ENCODE data around the gene KLRC1. TPM values are rescaled to one million over a fixed set of nuclear protein-coding genes. Genes with fewer than 3 reads are reported as not detected.
"Not testable (repeated sequence)": the region's sequence is repeated elsewhere in the genome, so short reads cannot be mapped to it uniquely, and the experiment has no call there.

Gene KLRC1
- total RNA-seq, 1 donor from 2014 or later, result not detected

DNA sequence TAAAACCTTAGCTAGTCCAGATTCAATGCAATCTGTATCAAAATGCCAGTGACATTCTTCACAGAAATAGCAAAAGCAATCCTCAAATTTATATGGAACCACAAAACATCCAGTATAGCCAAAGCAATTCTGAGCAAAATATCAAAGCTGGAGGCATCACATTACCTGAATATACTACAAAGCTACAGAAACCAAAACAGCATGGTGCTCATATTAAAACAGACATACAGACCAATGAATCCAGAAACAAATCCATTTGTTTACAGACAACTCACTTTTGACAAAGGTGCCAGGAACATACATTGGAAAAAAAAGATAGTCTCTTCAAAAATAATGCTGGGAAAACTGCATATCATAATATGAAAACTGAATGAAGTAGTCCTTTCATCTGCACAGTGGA is 48.4 kb downstream of the KLRC1 start:
- H3K9me3 Mint-ChIP-seq (ENCODE audit: unreplicated experiment), result no peaks in the 10 kb centered on the region
- no peak for DNase-seq (ENCODE audit: low spot score)
- no peaks in the 10 kb centered on the region for H3K36me3 Mint-ChIP-seq (ENCODE audit: low read depth, unreplicated experiment)
- H3K4me1 Mint-ChIP-seq (ENCODE audit: unreplicated experiment), result peaks cover 6% of the 10 kb centered on the region
- H3K4me3 Mint-ChIP-seq (ENCODE audit: unreplicated experiment), result no peak overlapping the region
- no peak overlapping the region for H3K27ac Mint-ChIP-seq (ENCODE audit: unreplicated experiment)
- H3K27me3 Mint-ChIP-seq (ENCODE audit: unreplicated experiment), result no peaks in the 10 kb centered on the region
- TF ChIP-seq, protein P1, sequence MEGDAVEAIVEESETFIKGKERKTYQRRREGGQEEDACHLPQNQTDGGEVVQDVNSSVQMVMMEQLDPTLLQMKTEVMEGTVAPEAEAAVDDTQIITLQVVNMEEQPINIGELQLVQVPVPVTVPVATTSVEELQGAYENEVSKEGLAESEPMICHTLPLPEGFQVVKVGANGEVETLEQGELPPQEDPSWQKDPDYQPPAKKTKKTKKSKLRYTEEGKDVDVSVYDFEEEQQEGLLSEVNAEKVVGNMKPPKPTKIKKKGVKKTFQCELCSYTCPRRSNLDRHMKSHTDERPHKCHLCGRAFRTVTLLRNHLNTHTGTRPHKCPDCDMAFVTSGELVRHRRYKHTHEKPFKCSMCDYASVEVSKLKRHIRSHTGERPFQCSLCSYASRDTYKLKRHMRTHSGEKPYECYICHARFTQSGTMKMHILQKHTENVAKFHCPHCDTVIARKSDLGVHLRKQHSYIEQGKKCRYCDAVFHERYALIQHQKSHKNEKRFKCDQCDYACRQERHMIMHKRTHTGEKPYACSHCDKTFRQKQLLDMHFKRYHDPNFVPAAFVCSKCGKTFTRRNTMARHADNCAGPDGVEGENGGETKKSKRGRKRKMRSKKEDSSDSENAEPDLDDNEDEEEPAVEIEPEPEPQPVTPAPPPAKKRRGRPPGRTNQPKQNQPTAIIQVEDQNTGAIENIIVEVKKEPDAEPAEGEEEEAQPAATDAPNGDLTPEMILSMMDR (IDR thresholded peaks at IDR 0.05; ENCODE audit: unreplicated experiment), result no peak

DNA sequence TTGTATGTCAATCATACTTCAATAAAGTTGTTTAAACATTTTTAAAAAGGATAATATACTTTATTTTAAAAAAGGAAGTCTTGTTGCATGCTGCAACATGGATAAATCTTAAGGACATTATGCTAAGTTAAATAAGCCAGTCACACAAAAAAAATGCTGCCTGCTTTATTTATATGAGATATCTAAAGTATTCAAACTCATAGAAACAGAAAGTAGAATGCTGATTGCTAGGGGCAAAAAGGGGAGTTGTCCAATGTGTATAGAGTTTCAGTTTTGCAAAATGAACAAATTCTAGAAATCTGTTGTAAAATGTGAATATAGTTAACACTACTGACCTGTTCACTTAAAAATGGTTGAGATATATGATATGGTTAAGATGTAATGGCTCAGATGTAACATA is 52.3 kb downstream of the KLRC1 start:
- DNase-seq (ENCODE audit: low spot score), result no peak
- no peaks in the 10 kb centered on the region for H3K4me1 Mint-ChIP-seq (ENCODE audit: unreplicated experiment)
- TF ChIP-seq, protein P1 (IDR thresholded peaks at IDR 0.05; ENCODE audit: unreplicated experiment), result no peak
- H3K36me3 Mint-ChIP-seq (ENCODE audit: low read depth, unreplicated experiment), result no peaks in the 10 kb centered on the region
- no peaks in the 10 kb centered on the region for H3K27me3 Mint-ChIP-seq (ENCODE audit: unreplicated experiment)
- H3K27ac Mint-ChIP-seq (ENCODE audit: unreplicated experiment), result no peak overlapping the region
- no peaks in the 10 kb centered on the region for H3K9me3 Mint-ChIP-seq (ENCODE audit: unreplicated experiment)
- no peak overlapping the region for H3K4me3 Mint-ChIP-seq (ENCODE audit: unreplicated experiment)

DNA sequence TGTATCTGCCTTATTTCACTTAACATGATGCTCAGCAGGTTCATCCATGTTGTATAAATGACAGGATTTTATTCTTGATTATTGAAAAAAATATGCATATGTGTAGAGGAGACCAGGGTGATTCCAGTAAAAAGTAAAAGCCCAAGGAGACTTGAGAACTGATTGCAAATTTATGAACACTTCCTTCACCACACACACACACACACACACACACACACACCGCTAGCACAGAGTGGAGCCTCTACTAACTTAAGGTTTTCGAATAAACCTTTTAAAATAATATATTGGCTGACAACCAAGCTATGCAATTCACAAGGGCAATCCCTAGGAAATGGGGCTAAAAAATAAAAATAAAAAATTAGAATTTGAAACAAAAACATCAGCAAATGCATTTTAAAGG is 55.0 kb downstream of the KLRC1 start:
- no peaks in the 10 kb centered on the region for H3K36me3 Mint-ChIP-seq (ENCODE audit: low read depth, unreplicated experiment)
- H3K9me3 Mint-ChIP-seq (ENCODE audit: unreplicated experiment), result no peaks in the 10 kb centered on the region
- H3K27ac Mint-ChIP-seq (ENCODE audit: unreplicated experiment), result no peak overlapping the region
- H3K4me1 Mint-ChIP-seq (ENCODE audit: unreplicated experiment), result no peaks in the 10 kb centered on the region
- DNase-seq (ENCODE audit: low spot score), result no peak
- TF ChIP-seq, protein P1 (IDR thresholded peaks at IDR 0.05; ENCODE audit: unreplicated experiment), result no peak
- H3K27me3 Mint-ChIP-seq (ENCODE audit: unreplicated experiment), result no peaks in the 10 kb centered on the region
- no peak overlapping the region for H3K4me3 Mint-ChIP-seq (ENCODE audit: unreplicated experiment)

DNA sequence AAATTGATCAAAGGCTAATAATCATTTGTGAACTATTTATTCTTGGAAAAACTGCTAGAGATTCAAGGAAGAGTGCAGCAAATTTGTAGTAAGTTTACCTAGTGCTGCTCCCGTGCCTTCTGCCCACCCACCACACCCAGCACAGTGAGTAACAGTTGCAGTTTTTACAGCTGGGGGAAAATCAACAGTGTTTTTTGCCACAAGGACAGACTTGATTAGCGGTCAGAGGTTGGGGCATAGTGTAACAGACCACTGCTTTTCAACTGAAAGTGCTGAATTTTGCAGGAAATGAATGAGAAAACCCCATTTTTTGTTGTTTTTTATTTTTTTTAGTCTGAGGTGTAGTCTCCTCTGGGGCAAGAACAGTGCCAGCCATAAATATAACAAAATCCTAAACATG is 55.9 kb downstream of the KLRC1 start:
- Mint-ChIP-seq H3K27ac (ENCODE audit: unreplicated experiment) (no peak overlapping the region), H3K4me3 (ENCODE audit: unreplicated experiment) (no peak overlapping the region), H3K27me3 (ENCODE audit: unreplicated experiment) (no peaks in the 10 kb centered on the region), H3K9me3 (ENCODE audit: unreplicated experiment) (no peaks in the 10 kb centered on the region), H3K36me3 (ENCODE audit: low read depth, unreplicated experiment) (no peaks in the 10 kb centered on the region), H3K4me1 (ENCODE audit: unreplicated experiment) (no peaks in the 10 kb centered on the region)
- TF ChIP-seq, protein P1 (IDR thresholded peaks at IDR 0.05; ENCODE audit: unreplicated experiment), result no peak
- no peak for DNase-seq (ENCODE audit: low spot score)

DNA sequence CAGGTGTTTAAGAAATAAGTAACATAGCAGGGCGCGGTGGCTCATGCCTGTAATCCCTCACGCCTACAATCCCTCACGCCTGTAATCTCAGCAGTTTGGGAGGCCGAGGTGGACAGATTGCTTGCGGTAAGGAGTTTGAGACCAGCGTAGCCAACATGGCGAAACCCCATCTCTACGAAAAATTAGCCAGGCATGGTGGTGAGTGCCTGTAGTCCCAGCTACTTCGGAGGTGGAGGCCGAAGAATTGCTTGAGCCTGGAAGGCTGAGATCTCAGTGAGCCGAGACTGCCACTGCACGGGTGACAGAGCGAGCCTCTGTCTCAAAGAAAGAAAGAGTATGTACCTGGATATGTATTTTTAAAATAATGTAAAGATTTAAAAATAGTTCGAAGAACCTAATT is 57.0 kb downstream of the KLRC1 start:
- not testable (repeated sequence) for H3K4me1 Mint-ChIP-seq (ENCODE audit: unreplicated experiment); H3K27me3 Mint-ChIP-seq (ENCODE audit: unreplicated experiment); H3K27ac Mint-ChIP-seq (ENCODE audit: unreplicated experiment); DNase-seq (ENCODE audit: low spot score); H3K36me3 Mint-ChIP-seq (ENCODE audit: low read depth, unreplicated experiment); H3K4me3 Mint-ChIP-seq (ENCODE audit: unreplicated experiment); H3K9me3 Mint-ChIP-seq (ENCODE audit: unreplicated experiment)

Other genes starting within 250 kb of the KLRC1 start
- 133 TPM for gene GABARAPL1, start 240.5 kb downstream of the KLRC1 start, total RNA-seq (ENCODE audit: unreplicated experiment)
- 0.49 TPM for gene KLRD1, start 145.5 kb downstream of the KLRC1 start, total RNA-seq (ENCODE audit: unreplicated experiment)
- gene KLRK1, start 63.3 kb downstream of the KLRC1 start, total RNA-seq (ENCODE audit: unreplicated experiment), result not detected
- not detected for gene KLRC4, start 43.6 kb downstream of the KLRC1 start, total RNA-seq (ENCODE audit: unreplicated experiment)
- not detected for gene KLRC3, start 32.8 kb downstream of the KLRC1 start, total RNA-seq (ENCODE audit: unreplicated experiment)
- not detected for gene KLRC2, start 17.4 kb downstream of the KLRC1 start, total RNA-seq (ENCODE audit: unreplicated experiment)
- gene EIF2S3B, start 52.5 kb upstream of the KLRC1 start, total RNA-seq (ENCODE audit: unreplicated experiment), result 7.6 TPM
- gene MAGOHB, start 160.2 kb upstream of the KLRC1 start, total RNA-seq (ENCODE audit: unreplicated experiment), result 23.8 TPM
- gene STYK1, start 220.7 kb upstream of the KLRC1 start, total RNA-seq (ENCODE audit: unreplicated experiment), result 11.4 TPM

Measured in endothelial cell (in vitro differentiated cells).